ENCODE results near the gene RABL3.

GRCh38 chr3:120763601-120764000, 21.3 kb upstream of the RABL3 start:
- no peak for TF ChIP-seq EZH2phosphoT487 (IDR thresholded peaks at IDR 0.05)
- no peak for TF ChIP-seq CTCF (IDR thresholded peaks at IDR 0.05)

Data from neural progenitor cell (in vitro differentiated cells).